Stimulated activated effector memory CD8-positive, alpha-beta T cell treated with anti-CD3 and anti-CD28 coated beads, Interleukin-12 subunit alpha, Interleukin-12 subunit beta, amount 100 ng/mL, for 72 hours (primary cell): ENCODE results near the gene NPSR1.

Source experiments
- ATAC-seq: fragments of 150-1000 bp; cut with Tn5 transposase; 2 replicates; pipeline ENCODE4 v1.10.0; 2021
- DNase-seq, 2 donors: peaks; one replicate each; pipeline ENCODE4 v3.0.0; 2021 to 2022; ENCODE audit warnings: low spot score in 2 of 2
- H3K27ac Mint-ChIP-seq: one replicate; pipeline ENCODE4 v1.8.0; 2022; ENCODE audit warnings: mild to moderate bottlenecking, mixed read lengths
- H3K36me3 Mint-ChIP-seq: one replicate; pipeline ENCODE4 v1.8.0; 2022; ENCODE audit warnings: mild to moderate bottlenecking, mixed read lengths
- H3K4me1 Mint-ChIP-seq: one replicate; pipeline ENCODE4 v1.8.0; 2022; ENCODE audit warnings: mixed read lengths
- H3K4me3 Mint-ChIP-seq: one replicate; pipeline ENCODE4 v1.8.0; 2022; ENCODE audit warnings: mild to moderate bottlenecking, mixed read lengths
- H3K9me3 Mint-ChIP-seq: one replicate; pipeline ENCODE4 v1.8.0; 2022; ENCODE audit warnings: mixed read lengths

The NPSR1 gene

DNA sequence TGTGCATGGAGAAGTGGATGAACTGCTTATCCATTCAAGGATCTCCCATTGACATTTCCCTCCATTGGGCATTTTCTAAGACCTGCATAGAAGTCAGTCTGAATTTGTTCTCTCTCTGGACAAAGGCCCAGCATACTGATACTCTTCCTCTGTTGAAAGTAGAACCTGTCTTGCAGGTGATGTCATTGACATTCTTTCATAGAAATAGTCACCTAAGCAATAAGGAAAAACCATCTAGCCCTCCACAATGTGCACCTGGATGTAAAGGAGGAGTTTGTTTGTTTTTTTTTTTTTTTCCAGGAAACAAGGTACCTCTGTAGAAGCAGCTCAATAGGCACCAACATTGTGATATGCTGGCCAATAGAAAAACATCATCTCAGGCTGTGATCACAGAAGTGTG, 228.8 kb downstream of the NPSR1 start:
- Mint-ChIP-seq H3K4me1 (no peaks in the 10 kb centered on the region), H3K27ac (no peak overlapping the region), H3K9me3 (peaks cover 12% of the 10 kb centered on the region), H3K4me3 (no peak overlapping the region), H3K36me3 (no peaks in the 10 kb centered on the region)
- ATAC-seq, result no peak
- DNase-seq, result no peak

DNA sequence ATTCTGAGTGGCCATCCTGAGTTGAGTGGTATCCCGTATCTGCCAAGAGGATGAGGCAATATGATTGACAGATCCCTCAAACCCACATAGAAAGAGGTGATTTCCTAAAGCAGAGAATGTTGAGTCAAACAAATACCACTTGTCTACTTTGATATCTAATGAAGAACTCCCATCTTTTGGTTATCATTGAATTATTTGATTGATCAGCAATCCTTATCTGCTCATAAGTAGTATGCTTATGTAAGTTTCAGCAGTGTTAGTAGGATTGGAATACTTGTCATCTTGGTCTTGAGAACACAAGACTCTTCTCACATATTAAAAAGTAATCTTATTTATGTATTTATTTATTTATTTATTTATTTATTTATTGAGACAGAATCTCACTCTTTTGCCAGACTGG, 231.9 kb downstream of the NPSR1 start:
- H3K4me3 Mint-ChIP-seq, result no peak overlapping the region
- ATAC-seq (no peak), DNase-seq (no peak)
- H3K27ac Mint-ChIP-seq, result no peak overlapping the region
- peaks cover 4% of the 10 kb centered on the region for H3K9me3 Mint-ChIP-seq
- H3K4me1 Mint-ChIP-seq, result no peaks in the 10 kb centered on the region
- H3K36me3 Mint-ChIP-seq, result no peaks in the 10 kb centered on the region

DNA sequence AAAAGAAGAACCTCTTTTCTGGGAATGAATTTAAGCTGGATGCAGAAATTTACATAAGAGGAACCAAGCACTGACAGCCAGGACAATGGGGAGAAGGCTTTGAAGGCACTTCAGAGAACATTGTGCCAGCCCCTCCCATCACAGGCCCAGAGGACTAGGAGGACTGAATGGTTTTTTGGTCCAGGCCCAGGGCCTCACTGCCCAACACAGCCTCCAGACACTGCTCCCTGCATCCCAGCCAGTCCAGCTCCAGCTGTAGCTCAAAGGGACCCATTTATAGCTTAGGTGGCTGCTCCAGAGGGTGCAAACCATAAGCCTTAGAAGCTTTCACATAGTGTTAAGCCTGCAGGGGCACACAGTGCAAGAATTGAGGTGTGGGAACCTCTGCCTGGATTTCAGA, 237.2 kb downstream of the NPSR1 start:
- DNase-seq (no peak), ATAC-seq (no peak)
- Mint-ChIP-seq H3K36me3 (no peaks in the 10 kb centered on the region), H3K9me3 (peaks cover 4% of the 10 kb centered on the region), H3K4me1 (no peaks in the 10 kb centered on the region), H3K4me3 (no peak overlapping the region), H3K27ac (no peak overlapping the region)
